Stomach (tissue), 9 donors: ENCODE measurements around the gene IL17A. TPM values are rescaled to one million over a fixed set of nuclear protein-coding genes. Genes with fewer than 3 reads are reported as not detected.

ENCODE experiments used
- DNase-seq, 2 donors: peaks; one replicate each; pipeline versions ENCODE4 v3.0.0 to v3.0.0-alpha.2; 2013 to 2019
- H3K27ac ChIP-seq, 5 donors: fragments of 200-600 bp in 4 of 5; sonication (generic) in 4 of 5; one replicate each; pipeline ENCODE4 v1.5.1; 2013 to 2019; ENCODE audit warnings: mild to moderate bottlenecking in 1 of 5, moderate library complexity in 1 of 5
- H3K27me3 ChIP-seq, 3 donors: fragments of 200-600 bp; sonication (generic); one replicate each; pipeline ENCODE4 v1.5.1; 2017 to 2019; ENCODE audit warnings: mixed run types in 1 of 3
- H3K36me3 ChIP-seq, 4 donors: fragments of 200-600 bp; sonication (generic); 1 replicate in 3 of 4; 2 replicates in 1 of 4; pipeline ENCODE4 v1.5.1; 2016 to 2019
- H3K4me1 ChIP-seq, 4 donors: fragments of 200-600 bp; sonication (generic); one replicate each; pipeline ENCODE4 v1.5.1; 2016 to 2019
- H3K4me3 ChIP-seq, 4 donors: fragments of 200-600 bp; sonication (generic) in 3 of 4; one replicate each; pipeline ENCODE4 v1.5.1; 2016 to 2019; ENCODE audit warnings: mild to moderate bottlenecking in 1 of 4
- H3K9me3 ChIP-seq, 4 donors: fragments of 200-600 bp; sonication (generic); one replicate each; pipeline ENCODE4 v1.5.1; 2016 to 2019
- EP300 ChIP-seq: sonication (generic); formaldehyde crosslinking; IDR thresholded peaks from one replicate; pipeline ENCODE4 v1.6.1; 2017; ENCODE audit warnings: antibody characterized with exemption
- POLR2A ChIP-seq, 4 donors: fragments of 450-650 bp; IDR thresholded peaks; one replicate each; pipeline ENCODE4 v1.6.1; 2016; ENCODE audit warnings: antibody characterized with exemption in 4 of 4, control low read depth in 2 of 4, mild to moderate bottlenecking in 1 of 4, moderate library complexity in 1 of 4
- POLR2AphosphoS5 ChIP-seq, 3 donors: sonication (generic); formaldehyde crosslinking; IDR thresholded peaks; one replicate each; pipeline ENCODE4 v1.6.1; 2016; ENCODE audit warnings: antibody characterized with exemption in 3 of 3
- WGBS, 5 donors: extraction: QIAGEN DNeasy Blood & Tissue Kit in 3 of 5; methylation state at CpG; one replicate each; pipeline versions ENCODE4 v1.1.5 to v1.1.7; 2013 to 2018; 5-methylcytosine and 5-hydroxymethylcytosine counted together
- intact Hi-C: fragments of 100-400 bp; cut with DNase I; formaldehyde crosslinking; loops from one replicate; pipeline ENCODE4 v1.15.1; 2023; ENCODE audit warnings: low total_unique reads
- polyA plus RNA-seq, 3 donors: library from polyadenylated mRNA; stranded (reverse); fragments of 200-250 nt; gene quantifications; one replicate each; pipeline ENCODE4 v1.2.3, GENCODE V29; 2013
- total RNA-seq, 5 donors: library from RNA; depleted of rRNA; stranded (reverse); fragments of >200 nt; gene quantifications; one replicate each; pipeline versions ENCODE4 v1.1.0 to v1.2.3, GENCODE V29; 2014 to 2016
- TF ChIP-seq, protein P1 (sequence below), 7 experiments: fragments of 450-650 bp in 4 of 7; fragments of 200-600 bp in 3 of 7; sonication (generic) in 3 of 7; IDR thresholded peaks; one replicate each; pipeline ENCODE4 v1.5.1; 2016 to 2019; ENCODE audit warnings: antibody characterized with exemption in 7 of 7, control low read depth in 2 of 7, mild to moderate bottlenecking in 1 of 7
- donor health status: healthy with polysubstance abuse.
- donor health status: Bipolar disorder and iron deficiency.
- donor health status: healthy.

Gene IL17A
- total and polyA plus RNA-seq, 8 donors, result 0.08 TPM; not detected in 7

- H3K27me3 ChIP-seq, result no peaks in the 10 kb centered on the region
Observed at GRCh38 chr6:52155791-52156576, 30.2 kb upstream of the IL17A start.

DNA sequence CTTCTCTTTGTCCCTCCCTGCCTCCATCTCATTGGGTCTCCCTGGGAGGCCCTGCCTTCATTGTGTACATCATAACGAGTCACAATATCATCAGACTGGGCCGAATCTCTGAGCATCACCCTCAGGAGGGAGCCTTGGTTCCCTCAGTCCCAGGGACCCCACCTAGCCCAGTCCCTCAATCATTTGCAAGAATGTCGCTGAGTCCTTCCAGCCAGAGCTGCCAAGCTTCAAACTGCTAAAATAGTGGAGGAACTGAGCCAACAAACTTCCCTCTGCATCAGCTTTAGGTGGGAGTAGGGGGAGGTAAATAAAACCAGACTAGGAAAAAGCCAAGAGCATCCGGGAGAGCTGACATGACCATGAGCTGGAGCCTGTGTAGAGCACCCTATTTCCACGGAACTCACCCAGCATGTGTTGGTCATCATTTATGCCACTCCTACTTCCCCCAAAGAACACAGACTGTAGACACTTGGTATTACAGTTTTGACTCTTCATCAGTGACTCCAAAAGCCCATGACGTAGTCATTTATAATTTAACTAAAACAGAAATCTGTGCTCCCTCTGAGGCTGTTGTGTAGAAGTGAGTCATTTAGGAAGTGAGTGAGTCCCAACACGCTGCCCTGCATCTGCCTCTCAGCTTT, 28.8 kb upstream of the IL17A start:
- H3K4me3 ChIP-seq, result no peak overlapping the region
- no peak overlapping the region for H3K27ac ChIP-seq
- H3K27me3 ChIP-seq, result no peaks in the 10 kb centered on the region
- TF ChIP-seq, protein P1, sequence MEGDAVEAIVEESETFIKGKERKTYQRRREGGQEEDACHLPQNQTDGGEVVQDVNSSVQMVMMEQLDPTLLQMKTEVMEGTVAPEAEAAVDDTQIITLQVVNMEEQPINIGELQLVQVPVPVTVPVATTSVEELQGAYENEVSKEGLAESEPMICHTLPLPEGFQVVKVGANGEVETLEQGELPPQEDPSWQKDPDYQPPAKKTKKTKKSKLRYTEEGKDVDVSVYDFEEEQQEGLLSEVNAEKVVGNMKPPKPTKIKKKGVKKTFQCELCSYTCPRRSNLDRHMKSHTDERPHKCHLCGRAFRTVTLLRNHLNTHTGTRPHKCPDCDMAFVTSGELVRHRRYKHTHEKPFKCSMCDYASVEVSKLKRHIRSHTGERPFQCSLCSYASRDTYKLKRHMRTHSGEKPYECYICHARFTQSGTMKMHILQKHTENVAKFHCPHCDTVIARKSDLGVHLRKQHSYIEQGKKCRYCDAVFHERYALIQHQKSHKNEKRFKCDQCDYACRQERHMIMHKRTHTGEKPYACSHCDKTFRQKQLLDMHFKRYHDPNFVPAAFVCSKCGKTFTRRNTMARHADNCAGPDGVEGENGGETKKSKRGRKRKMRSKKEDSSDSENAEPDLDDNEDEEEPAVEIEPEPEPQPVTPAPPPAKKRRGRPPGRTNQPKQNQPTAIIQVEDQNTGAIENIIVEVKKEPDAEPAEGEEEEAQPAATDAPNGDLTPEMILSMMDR (IDR thresholded peaks at IDR 0.05), result no peak
- no peak for TF ChIP-seq EP300
- no peak for TF ChIP-seq POLR2A (IDR thresholded peaks at IDR 0.05)
- TF ChIP-seq POLR2AphosphoS5 (IDR thresholded peaks at IDR 0.05), result no peak
- no peak for DNase-seq
- H3K36me3 ChIP-seq, result no peaks in the 10 kb centered on the region
- 57 to 65% (median 61%) methylated on average over 7 of the region's 7 CpGs for WGBS, 5 donors
- intact Hi-C loops, result no loop called here
- H3K4me1 ChIP-seq, result no peaks in the 10 kb centered on the region
- peaks cover 0 to 4% (median 0%) of the 10 kb centered on the region in 4 donors for H3K9me3 ChIP-seq

More at GRCh38 chr6:52155791-52156576, 30.2 kb upstream of the IL17A start:
- Histone ChIP-seq H3K4me1 (no peaks in the 10 kb centered on the region), H3K36me3 (no peaks in the 10 kb centered on the region), H3K4me3 (no peak overlapping the region), H3K9me3 (peaks cover 0 to 2% (median 0%) of the 10 kb centered on the region in 4 donors), H3K27ac (no peak overlapping the region)
- 59 to 74% (median 73%) methylated on average over 7 of the region's 7 CpGs for WGBS, 5 donors
- intact Hi-C loops, result no loop called here
- TF ChIP-seq POLR2A (IDR thresholded peaks at IDR 0.05) (no peak), EP300 (no peak), POLR2AphosphoS5 (IDR thresholded peaks at IDR 0.05) (no peak)
- TF ChIP-seq, protein P1 (IDR thresholded peaks at IDR 0.05), result no peak
- DNase-seq, result peak in 1 of 2 donors; percentile 22

GRCh38 chr6:52160472-52161104, 25.6 kb upstream of the IL17A start:
- intact Hi-C loops, result no loop called here
- H3K27ac ChIP-seq, result no peak overlapping the region
- H3K4me1 ChIP-seq, result no peaks in the 10 kb centered on the region
- no peaks in the 10 kb centered on the region for H3K36me3 ChIP-seq
- H3K9me3 ChIP-seq, result peaks cover 0 to 4% (median 0%) of the 10 kb centered on the region in 4 donors
- WGBS, 5 donors, result 79 to 90% (median 85%) methylated on average over 4 of the region's 4 CpGs
- no peak overlapping the region for H3K4me3 ChIP-seq
- TF ChIP-seq POLR2A (IDR thresholded peaks at IDR 0.05), result no peak
- no peak for TF ChIP-seq EP300
- no peak for TF ChIP-seq POLR2AphosphoS5 (IDR thresholded peaks at IDR 0.05)
- TF ChIP-seq, protein P1 (IDR thresholded peaks at IDR 0.05), result no peak
- no peak for DNase-seq
- H3K27me3 ChIP-seq, result no peaks in the 10 kb centered on the region

- Histone ChIP-seq H3K27me3 (no peaks in the 10 kb centered on the region), H3K4me1 (no peaks in the 10 kb centered on the region), H3K9me3 (peaks cover 0 to 4% (median 0%) of the 10 kb centered on the region in 4 donors), H3K27ac (no peak overlapping the region), H3K36me3 (no peaks in the 10 kb centered on the region), H3K4me3 (no peak overlapping the region)
- DNase-seq, result no peak
- TF ChIP-seq POLR2A (IDR thresholded peaks at IDR 0.05) (no peak), EP300 (no peak), POLR2AphosphoS5 (IDR thresholded peaks at IDR 0.05) (no peak)
- TF ChIP-seq, protein P1 (IDR thresholded peaks at IDR 0.05), result no peak
- WGBS, 5 donors, result 64 to 77% (median 69%) methylated on average over 3 of the region's 3 CpGs
- intact Hi-C loops, result no loop called here
Observed at GRCh38 chr6:52161689-52162438, 24.3 kb upstream of the IL17A start.
